H9 (cell line): ENCODE measurements around the gene HEATR5B. TPM values are rescaled to one million over a fixed set of nuclear protein-coding genes. Genes with fewer than 3 reads are reported as not detected.
A peak's percentile ranks its signal among the peaks of the same experiment; 100 is the strongest.

Source experiments
- DNase-seq: peaks from one replicate; pipeline ENCODE4 v3.0.0-alpha.2; 2017
- H2AFZ ChIP-seq: one replicate; pipeline ENCODE4 v1.6.1; 2013; ENCODE audit warnings: mild to moderate bottlenecking, low read length, control low read depth, moderate library complexity
- H2AK5ac ChIP-seq: 2 replicates; pipeline ENCODE4 v1.6.1; 2013; ENCODE audit warnings: low read length, control low read depth, mixed read lengths; ENCODE audit not compliant: insufficient read length
- H2BK120ac ChIP-seq: one replicate; pipeline ENCODE4 v1.6.1; 2013; ENCODE audit warnings: low read depth, mild to moderate bottlenecking, low read length, control low read depth, inconsistent platforms; ENCODE audit not compliant: poor library complexity, severe bottlenecking
- H2BK12ac ChIP-seq: 2 replicates; pipeline ENCODE4 v1.6.1; 2013; ENCODE audit warnings: low read length, control low read depth, mixed read lengths, low read depth; ENCODE audit not compliant: insufficient read length
- H2BK15ac ChIP-seq: 2 replicates; pipeline ENCODE4 v1.6.1; 2013; ENCODE audit warnings: low read depth, low read length, control low read depth
- H2BK20ac ChIP-seq: one replicate; pipeline ENCODE4 v1.6.1; 2013; ENCODE audit warnings: low read depth, mild to moderate bottlenecking, low read length, control low read depth, inconsistent platforms; ENCODE audit not compliant: poor library complexity, severe bottlenecking
- H2BK5ac ChIP-seq: 2 replicates; pipeline ENCODE4 v1.6.1; 2013; ENCODE audit warnings: low read length, control low read depth, mixed read lengths; ENCODE audit not compliant: insufficient read length
- H3K14ac ChIP-seq: 2 replicates; pipeline ENCODE4 v1.6.1; 2013; ENCODE audit warnings: low read length, control low read depth; ENCODE audit not compliant: insufficient read depth
- H3K18ac ChIP-seq: 2 replicates; pipeline ENCODE4 v1.6.1; 2013; ENCODE audit warnings: low read depth, mild to moderate bottlenecking, mixed read lengths, low read length, control low read depth; ENCODE audit not compliant: insufficient read length
- H3K23ac ChIP-seq: 2 replicates; pipeline ENCODE4 v1.6.1; 2013; ENCODE audit warnings: low read length, control low read depth, mixed read lengths, low read depth; ENCODE audit not compliant: insufficient read length
- H3K23me2 ChIP-seq: 2 replicates; pipeline ENCODE4 v1.6.1; 2013; ENCODE audit warnings: low read depth, mild to moderate bottlenecking, mixed read lengths, low read length, control low read depth; ENCODE audit not compliant: insufficient read length, poor library complexity, severe bottlenecking
- H3K27ac ChIP-seq: 2 replicates; pipeline ENCODE4 v1.5.1; 2013; ENCODE audit warnings: low read length, control low read depth, mixed read lengths, low read depth; ENCODE audit not compliant: insufficient read length
- H3K27me3 ChIP-seq: 2 replicates; pipeline ENCODE4 v1.6.1; 2013; ENCODE audit warnings: low read length, control low read depth, inconsistent platforms; ENCODE audit not compliant: insufficient read depth
- H3K4ac ChIP-seq: 2 replicates; pipeline ENCODE4 v1.6.1; 2013; ENCODE audit warnings: low read depth, mild to moderate bottlenecking, control low read depth, inconsistent platforms, low read length, moderate library complexity
- H3K4me1 ChIP-seq: 2 replicates; pipeline ENCODE4 v1.6.1; 2013; ENCODE audit warnings: low read length, control low read depth, inconsistent platforms; ENCODE audit not compliant: insufficient read depth
- H3K4me2 ChIP-seq: 2 replicates; pipeline ENCODE4 v1.6.1; 2013; ENCODE audit warnings: low read length, control low read depth, mixed read lengths; ENCODE audit not compliant: insufficient read length, insufficient read depth
- H3K56ac ChIP-seq: 2 replicates; pipeline ENCODE4 v1.6.1; 2013; ENCODE audit warnings: low read depth, mild to moderate bottlenecking, mixed read lengths, low read length, control low read depth; ENCODE audit not compliant: insufficient read length
- H3K79me1 ChIP-seq: 2 replicates; pipeline ENCODE4 v1.6.1; 2013; ENCODE audit warnings: low read depth, mild to moderate bottlenecking, moderate library complexity, low read length, control low read depth, inconsistent platforms; ENCODE audit not compliant: insufficient read depth, poor library complexity, severe bottlenecking
- H3K79me2 ChIP-seq: 2 replicates; pipeline ENCODE4 v1.6.1; 2013; ENCODE audit warnings: low read length, control low read depth, inconsistent platforms; ENCODE audit not compliant: insufficient read depth
- H3K9ac ChIP-seq: 2 replicates; pipeline ENCODE4 v1.6.1; 2013; ENCODE audit warnings: low read length, control low read depth, mixed read lengths; ENCODE audit not compliant: insufficient read length; ENCODE audit errors: extremely low read depth
- H3K9me3 ChIP-seq: one replicate; pipeline ENCODE4 v1.6.1; 2013; ENCODE audit warnings: low read depth, low read length, inconsistent platforms; ENCODE audit not compliant: control insufficient read depth
- H3T11ph ChIP-seq: one replicate; pipeline ENCODE4 v1.6.1; 2013; ENCODE audit warnings: mild to moderate bottlenecking, low read length, control low read depth, inconsistent platforms
- H4K20me1 ChIP-seq: one replicate; pipeline ENCODE4 v1.6.1; 2013; ENCODE audit not compliant: control insufficient read depth, insufficient read length, insufficient read depth
- H4K5ac ChIP-seq: 2 replicates; pipeline ENCODE4 v1.6.1; 2013; ENCODE audit warnings: low read depth, mild to moderate bottlenecking, mixed read lengths, low read length, control low read depth; ENCODE audit not compliant: insufficient read length
- H4K8ac ChIP-seq: replicated peaks from 2 replicates; pipeline ENCODE4 v1.6.1; 2013; ENCODE audit warnings: low read length, control low read depth, mixed read lengths, low read depth; ENCODE audit not compliant: insufficient read length
- H4K91ac ChIP-seq: 2 replicates; pipeline ENCODE4 v1.6.1; 2013; ENCODE audit warnings: low read depth, mild to moderate bottlenecking, moderate library complexity, mixed read lengths, low read length, control low read depth; ENCODE audit not compliant: insufficient read length
- H3K27ac Mint-ChIP-seq, 3 experiments: 2 replicates in 2 of 3; 3 replicates in 1 of 3; pipeline ENCODE4 v1.8.0; 2020 to 2021; ENCODE audit warnings: mixed read lengths in 3 of 3, mild to moderate bottlenecking in 1 of 3, moderate library complexity in 1 of 3
- H3K27me3 Mint-ChIP-seq: 2 replicates; pipeline ENCODE4 v1.8.0; 2021; ENCODE audit warnings: low read depth, mild to moderate bottlenecking, moderate library complexity, mixed read lengths
- H3K36me3 Mint-ChIP-seq, 3 experiments: 2 replicates in 2 of 3; 3 replicates in 1 of 3; pipeline ENCODE4 v1.8.0; 2020 to 2021; ENCODE audit warnings: low read depth in 3 of 3, mixed read lengths in 3 of 3; ENCODE audit not compliant: insufficient read depth in 1 of 3
- H3K4me1 Mint-ChIP-seq, 2 experiments: 2 replicates each; pipeline ENCODE4 v1.8.0; 2020; ENCODE audit warnings: mixed read lengths in 2 of 2
- H3K4me3 Mint-ChIP-seq, 2 experiments: 2 replicates in 1 of 2; 3 replicates in 1 of 2; pipeline ENCODE4 v1.8.0; 2020 to 2021; ENCODE audit warnings: mild to moderate bottlenecking in 2 of 2, mixed read lengths in 2 of 2, moderate library complexity in 1 of 2
- H3K9me3 Mint-ChIP-seq, 2 experiments: 2 replicates in 1 of 2; 3 replicates in 1 of 2; pipeline ENCODE4 v1.8.0; 2020; ENCODE audit warnings: mild to moderate bottlenecking in 2 of 2, mixed read lengths in 2 of 2, moderate library complexity in 1 of 2
- CTCF ChIP-seq: fragments of 200-600 bp; sonication (generic); conservative IDR thresholded peaks from 3 replicates; pipeline ENCODE4 v1.8.0; 2021; ENCODE audit warnings: antibody characterized with exemption, mild to moderate bottlenecking
- whole genome bisulfite sequencing: extraction: QIAGEN DNeasy Blood & Tissue Kit; methylation state at CpG from one replicate; pipeline ENCODE4 v1.1.7; 2013; ENCODE audit warnings: missing lambda C conversion rate, low lambda C conversion rate, mixed read lengths; ENCODE audit not compliant: insufficient read length; ENCODE audit errors: extremely low coverage; 5-methylcytosine and 5-hydroxymethylcytosine counted together
- total RNA-seq: library from RNA; stranded (reverse); gene quantifications from 2 replicates; pipeline ENCODE4 v1.2.1, GENCODE V29; 2021

Gene HEATR5B
- total RNA-seq, 1 experiment from 2014 or later: 14.0 TPM

- no peaks in the 10 kb centered on the region for H3K9me3 ChIP-seq
- H3K27me3 Mint-ChIP-seq: no peaks in the 10 kb centered on the region
- H3T11ph ChIP-seq: no peak overlapping the region
- peaks cover 0 to 8% (median 0%) of the 10 kb centered on the region in 3 experiments; a peak in 1 of 7 replicates for H3K36me3 Mint-ChIP-seq
- H3K79me1 ChIP-seq: no peaks in the 10 kb centered on the region
- no peaks in the 10 kb centered on the region for H3K23me2 ChIP-seq
- no peak overlapping the region for H3K18ac ChIP-seq
- no peak overlapping the region for H2BK120ac ChIP-seq
- WGBS: no CpG with 5 or more reads among the region's 3 CpGs
- H2BK15ac ChIP-seq: no peak overlapping the region
- H4K91ac ChIP-seq: no peak overlapping the region
- peak overlapping the region in 1 of 3 experiments; percentile 63; a peak in 2 of 7 replicates for H3K27ac Mint-ChIP-seq
- H3K27ac ChIP-seq: no peak overlapping the region
- H3K4me1 Mint-ChIP-seq: no peaks in the 10 kb centered on the region
- no peak overlapping the region for H3K4ac ChIP-seq
- no peak overlapping the region for H3K23ac ChIP-seq
- no peak overlapping the region for H3K4me3 Mint-ChIP-seq
- H2BK5ac ChIP-seq: no peak overlapping the region
- no peak overlapping the region for H2BK12ac ChIP-seq
- no peak overlapping the region for H2AK5ac ChIP-seq
- no peaks in the 10 kb centered on the region for H4K20me1 ChIP-seq
- no peak overlapping the region for H3K9ac ChIP-seq
- no peak overlapping the region for H4K5ac ChIP-seq
- TF ChIP-seq CTCF: no peak
- no peak overlapping the region for H3K4me2 ChIP-seq
- no peak overlapping the region for H3K56ac ChIP-seq
- H3K9me3 Mint-ChIP-seq: peaks cover 0 to 6% of the 10 kb centered on the region in 2 experiments; a peak in 2 of 5 replicates
- no peak overlapping the region for H4K8ac ChIP-seq
- no peak overlapping the region for H2AFZ ChIP-seq
- no peak overlapping the region for H2BK20ac ChIP-seq
- no peaks in the 10 kb centered on the region for H3K27me3 ChIP-seq
- no peaks in the 10 kb centered on the region for H3K79me2 ChIP-seq
- DNase-seq: no peak
- no peak overlapping the region for H3K14ac ChIP-seq
- no peaks in the 10 kb centered on the region for H3K4me1 ChIP-seq
Measured at GRCh38 chr2:36982467-36982866, 101.7 kb downstream of the HEATR5B start.
